ENCODE data around the gene THBS2.

THBS2 gene

GRCh38 chr6:169288591-169288990 lies 34.9 kb upstream of the THBS2 start:
- POLR2A ChIA-PET: no interaction called here
- DNase-seq (ENCODE audit: extremely low spot score): no peak
- CTCF ChIA-PET: no interaction called here

GRCh38 chr6:169287675-169288074 lies 34.0 kb upstream of the THBS2 start:
- TF ChIP-seq CTBP1 (IDR thresholded peaks at IDR 0.05; ENCODE audit: borderline replicate concordance) (no peak), PKNOX1 (IDR thresholded peaks at IDR 0.05) (no peak), BHLHE40 (IDR thresholded peaks at IDR 0.05; ENCODE audit: borderline replicate concordance) (no peak), ARNT (IDR thresholded peaks at IDR 0.05) (no peak), TARDBP (IDR thresholded peaks at IDR 0.05) (no peak), HDGF (IDR thresholded peaks at IDR 0.05; ENCODE audit: borderline replicate concordance) (no peak), ZNF384 (IDR thresholded peaks at IDR 0.05) (no peak), NFRKB (IDR thresholded peaks at IDR 0.05) (no peak), FOXM1 (IDR thresholded peaks at IDR 0.05; ENCODE audit: borderline replicate concordance) (no peak)
- POLR2A ChIA-PET: no interaction called here
- CTCF ChIA-PET: no interaction called here
- no peak for DNase-seq (ENCODE audit: extremely low spot score)

More at GRCh38 chr6:169288591-169288990, 34.9 kb upstream of the THBS2 start:
- TF ChIP-seq ELF4 (IDR thresholded peaks at IDR 0.05): no peak
- no peak for TF ChIP-seq ZNF384 (IDR thresholded peaks at IDR 0.05)
- no peak for TF ChIP-seq SP1 (IDR thresholded peaks at IDR 0.05)
- TF ChIP-seq HDGF (IDR thresholded peaks at IDR 0.05; ENCODE audit: borderline replicate concordance): no peak
- no peak for TF ChIP-seq NFRKB (IDR thresholded peaks at IDR 0.05)
- no peak for TF ChIP-seq LEF1 (IDR thresholded peaks at IDR 0.05; ENCODE audit: borderline replicate concordance)
- TF ChIP-seq PKNOX1 (IDR thresholded peaks at IDR 0.05): no peak
- no peak for TF ChIP-seq TARDBP (IDR thresholded peaks at IDR 0.05)
- TF ChIP-seq SUZ12 (IDR thresholded peaks at IDR 0.05): no peak
- TF ChIP-seq FOXM1 (IDR thresholded peaks at IDR 0.05; ENCODE audit: borderline replicate concordance): no peak
- no peak for TF ChIP-seq FOXK2 (IDR thresholded peaks at IDR 0.05)
- no peak for TF ChIP-seq L3MBTL2 (conservative IDR thresholded peaks at IDR 0.05)
- no peak for TF ChIP-seq FOXA1 (IDR thresholded peaks at IDR 0.05)
- no peak for TF ChIP-seq BHLHE40 (IDR thresholded peaks at IDR 0.05; ENCODE audit: borderline replicate concordance)
- no peak for TF ChIP-seq CTBP1 (IDR thresholded peaks at IDR 0.05; ENCODE audit: borderline replicate concordance)
- TF ChIP-seq ARNT (IDR thresholded peaks at IDR 0.05): no peak

GRCh38 chr6:169286961-169287360 lies 33.3 kb upstream of the THBS2 start:
- CTCF ChIA-PET: no interaction called here
- POLR2A ChIA-PET: no interaction called here
- TF ChIP-seq FOXA1 (IDR thresholded peaks at IDR 0.05) (no peak), CTBP1 (IDR thresholded peaks at IDR 0.05; ENCODE audit: borderline replicate concordance) (no peak), FOXM1 (IDR thresholded peaks at IDR 0.05; ENCODE audit: borderline replicate concordance) (no peak), ZNF384 (IDR thresholded peaks at IDR 0.05) (no peak), HDGF (IDR thresholded peaks at IDR 0.05; ENCODE audit: borderline replicate concordance) (no peak), LEF1 (IDR thresholded peaks at IDR 0.05; ENCODE audit: borderline replicate concordance) (no peak), ARNT (IDR thresholded peaks at IDR 0.05) (no peak), TARDBP (IDR thresholded peaks at IDR 0.05) (no peak), FOXK2 (IDR thresholded peaks at IDR 0.05) (no peak), PKNOX1 (IDR thresholded peaks at IDR 0.05) (no peak), BHLHE40 (IDR thresholded peaks at IDR 0.05; ENCODE audit: borderline replicate concordance) (no peak), NFRKB (IDR thresholded peaks at IDR 0.05) (no peak), ELF4 (IDR thresholded peaks at IDR 0.05) (no peak), SUZ12 (IDR thresholded peaks at IDR 0.05) (no peak), SP1 (IDR thresholded peaks at IDR 0.05) (no peak), L3MBTL2 (conservative IDR thresholded peaks at IDR 0.05) (no peak)
- DNase-seq (ENCODE audit: extremely low spot score): no peak

DNA sequence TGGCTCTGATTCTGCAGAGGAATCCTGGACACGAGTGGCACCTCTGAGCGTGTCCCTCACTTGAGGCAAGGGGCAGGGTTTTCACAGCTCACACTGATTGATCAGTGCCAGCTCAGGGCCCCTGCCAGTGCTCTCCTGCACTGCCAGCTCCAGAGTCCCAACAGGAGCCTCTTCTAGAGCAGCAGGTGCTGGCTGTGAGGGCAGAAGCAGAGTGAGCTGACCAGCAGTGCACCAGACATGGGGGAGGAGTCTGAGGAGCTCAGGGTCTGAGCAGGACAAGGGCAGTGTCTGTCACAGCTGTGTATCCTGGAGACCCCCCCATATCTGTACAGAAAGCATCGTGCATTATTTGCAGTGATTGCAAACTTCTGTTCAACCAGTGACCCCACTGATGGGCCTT lies 31.5 kb upstream of the THBS2 start:
- TF ChIP-seq ZNF384 (IDR thresholded peaks at IDR 0.05) (no peak), SUZ12 (IDR thresholded peaks at IDR 0.05) (no peak), NFRKB (IDR thresholded peaks at IDR 0.05) (no peak), TARDBP (IDR thresholded peaks at IDR 0.05) (no peak), FOXA1 (IDR thresholded peaks at IDR 0.05) (no peak), L3MBTL2 (conservative IDR thresholded peaks at IDR 0.05) (no peak)
- CTCF ChIA-PET: no interaction called here
- no peak for DNase-seq (ENCODE audit: extremely low spot score)
- POLR2A ChIA-PET: no interaction called here

GRCh38 chr6:169283924-169284323 lies 30.3 kb upstream of the THBS2 start:
- DNase-seq (ENCODE audit: extremely low spot score): no peak
- ChIA-PET CTCF (no interaction called here), POLR2A (no interaction called here)
- TF ChIP-seq NFRKB (IDR thresholded peaks at IDR 0.05) (no peak), PKNOX1 (IDR thresholded peaks at IDR 0.05) (no peak), ZNF384 (IDR thresholded peaks at IDR 0.05) (no peak), L3MBTL2 (conservative IDR thresholded peaks at IDR 0.05) (no peak)

DNA sequence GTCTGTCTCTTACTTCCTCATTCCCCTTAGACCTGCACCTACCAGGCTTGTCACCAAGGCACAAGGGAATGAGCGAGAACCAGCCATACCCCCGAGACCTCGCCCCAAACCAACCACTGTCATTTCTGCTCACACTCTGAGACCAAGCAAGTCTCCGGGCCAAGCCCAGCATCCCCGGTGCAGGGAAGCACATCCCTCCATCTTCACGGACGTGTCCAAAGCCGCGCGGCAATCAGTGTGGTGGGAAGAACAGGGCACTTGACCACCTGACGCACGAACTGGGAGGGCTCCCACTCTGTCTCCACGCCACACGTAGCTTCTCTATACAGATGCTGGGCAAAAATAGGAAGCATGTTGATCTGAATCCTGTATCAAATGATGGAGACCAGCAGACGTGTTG lies 28.4 kb upstream of the THBS2 start:
- POLR2A ChIA-PET: no interaction called here
- CTCF ChIA-PET: no interaction called here
- TF ChIP-seq TARDBP (IDR thresholded peaks at IDR 0.05) (no peak), ARNT (IDR thresholded peaks at IDR 0.05) (no peak), SP1 (IDR thresholded peaks at IDR 0.05) (no peak), LEF1 (IDR thresholded peaks at IDR 0.05; ENCODE audit: borderline replicate concordance) (no peak), L3MBTL2 (conservative IDR thresholded peaks at IDR 0.05) (no peak), NFRKB (IDR thresholded peaks at IDR 0.05) (no peak), SUZ12 (IDR thresholded peaks at IDR 0.05) (no peak), FOXK2 (IDR thresholded peaks at IDR 0.05) (no peak), ZNF384 (IDR thresholded peaks at IDR 0.05) (no peak), CTBP1 (IDR thresholded peaks at IDR 0.05; ENCODE audit: borderline replicate concordance) (no peak), FOXA1 (IDR thresholded peaks at IDR 0.05) (no peak), HDGF (IDR thresholded peaks at IDR 0.05; ENCODE audit: borderline replicate concordance) (no peak), PKNOX1 (IDR thresholded peaks at IDR 0.05) (no peak), FOXM1 (IDR thresholded peaks at IDR 0.05; ENCODE audit: borderline replicate concordance) (no peak), BHLHE40 (IDR thresholded peaks at IDR 0.05; ENCODE audit: borderline replicate concordance) (no peak), ELF4 (IDR thresholded peaks at IDR 0.05) (no peak)
- no peak for DNase-seq (ENCODE audit: extremely low spot score)

All from HEK293T (cell line).